GM21381 (cell line): Measurements from ENCODE around the gene ZNF208.
"Not testable (repeated sequence)": the region's sequence is repeated elsewhere in the genome, so short reads cannot be mapped to it uniquely, and the experiment has no call there.

Experiments
- ATAC-seq: cut with Tn5 transposase; IDR thresholded peaks from one replicate; pipeline ENCODE4 v1.9.1; 2021; ENCODE audit warnings: mild to moderate bottlenecking, moderate library complexity; ENCODE audit not compliant: unreplicated experiment

The ZNF208 gene

DNA sequence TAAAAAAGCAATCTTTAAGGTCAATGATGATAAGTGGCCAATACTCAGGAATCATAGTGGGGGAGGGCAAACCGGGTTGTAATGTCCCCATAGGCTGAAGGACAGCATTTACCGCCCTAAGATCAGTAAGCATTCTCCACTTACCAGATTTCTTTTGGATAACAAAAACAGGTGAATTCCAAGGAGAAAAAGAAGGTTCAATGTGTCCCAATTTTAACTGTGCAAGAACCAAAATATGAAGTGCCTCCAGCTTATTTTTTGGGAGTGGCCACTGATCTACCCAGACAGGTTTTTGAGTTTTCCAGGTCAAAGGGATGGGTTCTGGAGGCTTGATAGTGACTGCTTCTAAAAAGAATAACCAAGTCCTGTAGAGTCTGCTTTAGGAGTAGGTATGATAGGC, 125.2 kb downstream of the ZNF208 start:
- ATAC-seq = not testable (repeated sequence)

- not testable (repeated sequence) for ATAC-seq
Measured at GRCh38 chr19:21884786-21885185, 126.0 kb downstream of the ZNF208 start.

DNA sequence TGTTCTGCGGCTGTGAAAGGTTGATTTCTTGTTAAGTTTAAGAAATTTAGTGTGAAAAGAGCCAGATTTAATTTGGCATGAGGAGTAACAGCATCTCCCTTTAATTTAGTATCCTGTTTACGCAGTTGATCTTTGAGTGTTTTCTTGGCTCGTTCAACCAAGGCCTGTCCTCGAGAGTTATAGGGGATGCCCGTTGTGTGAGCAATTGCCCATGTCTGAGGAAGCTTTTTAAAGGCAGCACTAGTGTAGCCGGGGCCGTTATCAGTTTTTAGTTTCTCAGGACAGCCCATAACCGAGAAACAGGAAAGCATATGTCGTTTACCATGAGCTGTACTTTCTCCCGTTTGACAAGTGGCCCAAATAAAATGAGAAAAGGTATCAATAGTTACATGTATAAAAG, 127.2 kb downstream of the ZNF208 start:
- no peak for ATAC-seq
